ENCODE results near the gene LHX5. TPM values are rescaled to one million over a fixed set of nuclear protein-coding genes. Genes with fewer than 3 reads are reported as not detected.

LHX5 gene
- total RNA-seq, 3 donors from 2014 or later (not counting 1 experiment from before 2014, with no cell fraction given): not detected

- no peak for DNase-seq
- Mint-ChIP-seq H3K36me3 (no peaks in the 10 kb centered on the region), H3K9me3 (no peaks in the 10 kb centered on the region), H3K4me3 (no peak overlapping the region), H3K4me1 (no peaks in the 10 kb centered on the region), H3K27ac (no peak overlapping the region), H3K27me3 (ENCODE audit: low read depth in 2 of 2) (peaks cover 6 to 9% of the 10 kb centered on the region in 2 donors)
- Histone ChIP-seq H3K36me3 (ENCODE audit: control insufficient read depth, insufficient read depth, low read length) (no peaks in the 10 kb centered on the region), H3K4me3 (ENCODE audit: low read length) (no peak overlapping the region), H3K9me3 (ENCODE audit: control insufficient read depth, insufficient read depth, low read length) (no peaks in the 10 kb centered on the region), H3K27ac (ENCODE audit: low read length) (peak overlapping the region; percentile 29), H3K4me1 (ENCODE audit: control insufficient read depth, insufficient read depth, low read length) (peaks cover 6% of the 10 kb centered on the region), H3K27me3 (ENCODE audit: control insufficient read depth, insufficient read depth, low read length) (no peaks in the 10 kb centered on the region)
- peak; percentile 31 to 36 (median 34) for ATAC-seq
- TF ChIP-seq, protein P1, sequence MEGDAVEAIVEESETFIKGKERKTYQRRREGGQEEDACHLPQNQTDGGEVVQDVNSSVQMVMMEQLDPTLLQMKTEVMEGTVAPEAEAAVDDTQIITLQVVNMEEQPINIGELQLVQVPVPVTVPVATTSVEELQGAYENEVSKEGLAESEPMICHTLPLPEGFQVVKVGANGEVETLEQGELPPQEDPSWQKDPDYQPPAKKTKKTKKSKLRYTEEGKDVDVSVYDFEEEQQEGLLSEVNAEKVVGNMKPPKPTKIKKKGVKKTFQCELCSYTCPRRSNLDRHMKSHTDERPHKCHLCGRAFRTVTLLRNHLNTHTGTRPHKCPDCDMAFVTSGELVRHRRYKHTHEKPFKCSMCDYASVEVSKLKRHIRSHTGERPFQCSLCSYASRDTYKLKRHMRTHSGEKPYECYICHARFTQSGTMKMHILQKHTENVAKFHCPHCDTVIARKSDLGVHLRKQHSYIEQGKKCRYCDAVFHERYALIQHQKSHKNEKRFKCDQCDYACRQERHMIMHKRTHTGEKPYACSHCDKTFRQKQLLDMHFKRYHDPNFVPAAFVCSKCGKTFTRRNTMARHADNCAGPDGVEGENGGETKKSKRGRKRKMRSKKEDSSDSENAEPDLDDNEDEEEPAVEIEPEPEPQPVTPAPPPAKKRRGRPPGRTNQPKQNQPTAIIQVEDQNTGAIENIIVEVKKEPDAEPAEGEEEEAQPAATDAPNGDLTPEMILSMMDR (IDR thresholded peaks at IDR 0.05): no peak
- intact Hi-C loops (cut with micrococcal nuclease): no loop called here
- WGBS (ENCODE audit: insufficient coverage): 67% methylated on average over 6 of the region's 6 CpGs
Measured at GRCh38 chr12:113416091-113416754, 55.4 kb downstream of the LHX5 start.

DNA sequence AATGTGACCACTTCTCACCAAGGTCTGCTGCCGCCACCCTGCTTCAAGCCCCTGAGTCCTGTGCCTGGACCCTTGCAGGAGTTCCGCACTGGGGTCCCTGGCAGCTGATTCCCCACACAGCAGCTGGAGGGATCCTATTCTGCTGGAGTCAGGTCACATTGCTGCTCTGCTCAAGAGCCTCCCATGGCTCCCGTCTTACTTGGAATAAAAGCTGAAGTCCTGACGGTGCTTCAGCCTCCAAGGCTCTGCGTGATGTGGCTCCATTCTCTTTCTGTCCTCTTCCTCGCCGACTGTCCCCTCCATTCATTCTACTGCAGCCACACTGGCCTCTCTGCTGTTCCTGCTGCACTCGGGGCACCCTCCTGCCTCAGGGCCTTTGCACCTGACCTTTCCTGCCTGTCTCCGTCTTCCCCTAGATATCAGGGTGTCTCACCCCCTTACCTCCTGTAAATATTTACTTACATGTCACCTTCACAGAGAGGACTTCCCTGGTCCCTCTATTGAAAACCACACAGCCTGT lies 57.1 kb downstream of the LHX5 start:
- no peak overlapping the region for H3K27ac Mint-ChIP-seq
- ATAC-seq: no peak
- Histone ChIP-seq H3K9me3 (ENCODE audit: control insufficient read depth, insufficient read depth, low read length) (no peaks in the 10 kb centered on the region), H3K27me3 (ENCODE audit: control insufficient read depth, insufficient read depth, low read length) (no peaks in the 10 kb centered on the region), H3K27ac (ENCODE audit: low read length) (no peak overlapping the region), H3K36me3 (ENCODE audit: control insufficient read depth, insufficient read depth, low read length) (no peaks in the 10 kb centered on the region), H3K4me3 (ENCODE audit: low read length) (no peak overlapping the region), H3K4me1 (ENCODE audit: control insufficient read depth, insufficient read depth, low read length) (peaks cover 6% of the 10 kb centered on the region)
- no peaks in the 10 kb centered on the region for H3K36me3 Mint-ChIP-seq
- no peak overlapping the region for H3K4me3 Mint-ChIP-seq
- H3K9me3 Mint-ChIP-seq: no peaks in the 10 kb centered on the region
- no peaks in the 10 kb centered on the region for H3K4me1 Mint-ChIP-seq
- peaks cover 9 to 16% of the 10 kb centered on the region in 2 donors for H3K27me3 Mint-ChIP-seq (ENCODE audit: low read depth in 2 of 2)
- TF ChIP-seq, protein P1 (IDR thresholded peaks at IDR 0.05): no peak
- WGBS (ENCODE audit: insufficient coverage): 88% methylated on average over 9 of the region's 9 CpGs
- intact Hi-C loops (cut with micrococcal nuclease): no loop called here
- no peak for DNase-seq

GRCh38 chr12:113413488-113413939 lies 58.2 kb downstream of the LHX5 start:
- H3K4me3 Mint-ChIP-seq: no peak overlapping the region
- TF ChIP-seq, protein P1 (IDR thresholded peaks at IDR 0.05): no peak
- 74% methylated on average over 10 of the region's 11 CpGs for WGBS (ENCODE audit: insufficient coverage)
- intact Hi-C loops (cut with micrococcal nuclease): no loop called here
- H3K36me3 Mint-ChIP-seq: no peaks in the 10 kb centered on the region
- Histone ChIP-seq H3K27me3 (ENCODE audit: control insufficient read depth, insufficient read depth, low read length) (no peaks in the 10 kb centered on the region), H3K9me3 (ENCODE audit: control insufficient read depth, insufficient read depth, low read length) (no peaks in the 10 kb centered on the region), H3K27ac (ENCODE audit: low read length) (no peak overlapping the region), H3K4me1 (ENCODE audit: control insufficient read depth, insufficient read depth, low read length) (peaks cover 6% of the 10 kb centered on the region), H3K36me3 (ENCODE audit: control insufficient read depth, insufficient read depth, low read length) (no peaks in the 10 kb centered on the region), H3K4me3 (ENCODE audit: low read length) (no peak overlapping the region)
- no peak overlapping the region for H3K27ac Mint-ChIP-seq
- no peaks in the 10 kb centered on the region for H3K9me3 Mint-ChIP-seq
- H3K4me1 Mint-ChIP-seq: no peaks in the 10 kb centered on the region
- no peak for DNase-seq
- ATAC-seq: no peak
- peaks cover 9 to 16% of the 10 kb centered on the region in 2 donors for H3K27me3 Mint-ChIP-seq (ENCODE audit: low read depth in 2 of 2)

Other genes starting within 250 kb of the LHX5 start
- 10 to 100 TPM; 26.1 to 34.4 (median 31.2) TPM for gene SLC8B1, start 136.8 kb downstream of the LHX5 start, total RNA-seq
- 10 to 100 TPM; 15.5 to 18.1 (median 16.3) TPM for gene PLBD2, start 113.3 kb downstream of the LHX5 start, total RNA-seq
- not detected for gene SDS, start 68.0 kb downstream of the LHX5 start, total RNA-seq
- 1 to 10 TPM; 1.0 to 7.5 (median 3.7) TPM for gene SDSL, start 49.5 kb downstream of the LHX5 start, total RNA-seq

All from natural killer cell (primary cell).